Liver (tissue), 9 donors: ENCODE results near the gene TRAPPC5. TPM values are rescaled to one million over a fixed set of nuclear protein-coding genes. Genes with fewer than 3 reads are reported as not detected.

ENCODE experiments used
- DNase-seq: peaks from one replicate; pipeline ENCODE4 v3.0.0-alpha.2; 2017; ENCODE audit warnings: low spot score
- H3K27ac ChIP-seq, 2 donors: one replicate each; pipeline ENCODE4 v1.7.0; 2013; ENCODE audit warnings: inconsistent platforms in 2 of 2, low read length in 2 of 2, control low read depth in 1 of 2, low read depth in 1 of 2, mild to moderate bottlenecking in 1 of 2
- H3K27me3 ChIP-seq, 4 donors: one replicate each; pipeline versions ENCODE4 v1.6.1 to v1.7.0; 2013; ENCODE audit warnings: low read length in 3 of 4, inconsistent platforms in 1 of 4, mild to moderate bottlenecking in 1 of 4, moderate library complexity in 1 of 4; ENCODE audit not compliant: control insufficient read depth in 4 of 4, insufficient read depth in 4 of 4
- H3K36me3 ChIP-seq, 4 donors: one replicate each; pipeline versions ENCODE4 v1.6.1 to v1.7.0; 2013; ENCODE audit warnings: low read length in 3 of 4, mild to moderate bottlenecking in 3 of 4, low read depth in 1 of 4, moderate library complexity in 1 of 4; ENCODE audit not compliant: control insufficient read depth in 4 of 4, insufficient read depth in 3 of 4
- H3K4me1 ChIP-seq, 4 donors: one replicate each; pipeline versions ENCODE4 v1.6.1 to v1.7.0; 2013; ENCODE audit warnings: low read length in 3 of 4, mild to moderate bottlenecking in 3 of 4, moderate library complexity in 1 of 4; ENCODE audit not compliant: control insufficient read depth in 4 of 4, insufficient read depth in 4 of 4
- H3K4me3 ChIP-seq, 3 donors: one replicate each; pipeline versions ENCODE4 v1.6.1 to v1.7.0; 2013; ENCODE audit warnings: low read length in 3 of 3, control low read depth in 1 of 3, low read depth in 1 of 3, mild to moderate bottlenecking in 1 of 3
- H3K9ac ChIP-seq, 2 donors: one replicate each; pipeline ENCODE4 v1.7.0; 2013; ENCODE audit warnings: low read length in 2 of 2, mild to moderate bottlenecking in 2 of 2, moderate library complexity in 2 of 2, control low read depth in 1 of 2, low read depth in 1 of 2
- H3K9me3 ChIP-seq, 4 donors: one replicate each; pipeline versions ENCODE4 v1.6.1 to v1.7.0; 2013; ENCODE audit warnings: low read length in 3 of 4; ENCODE audit not compliant: control insufficient read depth in 4 of 4
- ATF3 ChIP-seq: IDR thresholded peaks from 2 replicates; pipeline ENCODE4 v1.6.1; 2016; ENCODE audit warnings: antibody characterized with exemption
- EGR1 ChIP-seq, 2 donors: IDR thresholded peaks; 2 replicates each; pipeline ENCODE4 v1.6.1; 2016 to 2018; ENCODE audit warnings: antibody characterized with exemption in 2 of 2, low read depth in 2 of 2
- FOXA2 ChIP-seq: IDR thresholded peaks from 2 replicates; pipeline ENCODE4 v1.6.1; 2016; ENCODE audit warnings: antibody characterized with exemption
- GABPA ChIP-seq, 2 donors: IDR thresholded peaks in 1 of 2; conservative IDR thresholded peaks in 1 of 2; 2 replicates each; pipeline ENCODE4 v1.6.1; 2016; ENCODE audit warnings: antibody characterized with exemption in 2 of 2, mild to moderate bottlenecking in 1 of 2, moderate library complexity in 1 of 2
- NR2F2 ChIP-seq: IDR thresholded peaks from 2 replicates; pipeline ENCODE4 v1.6.1; 2016; ENCODE audit warnings: antibody characterized with exemption
- RAD21 ChIP-seq, 2 donors: IDR thresholded peaks; 2 replicates each; pipeline ENCODE4 v1.6.1; 2016; ENCODE audit warnings: antibody characterized with exemption in 2 of 2, mild to moderate bottlenecking in 2 of 2
- REST ChIP-seq: IDR thresholded peaks from 2 replicates; pipeline ENCODE4 v1.6.1; 2016; ENCODE audit warnings: antibody characterized with exemption, mild to moderate bottlenecking
- TAF1 ChIP-seq: conservative IDR thresholded peaks from 2 replicates; pipeline ENCODE4 v1.6.1; 2016; ENCODE audit warnings: antibody characterized with exemption, mild to moderate bottlenecking
- WGBS: extraction: QIAGEN DNeasy Blood & Tissue Kit; methylation state at CpG from one replicate; pipeline ENCODE4 v1.1.7; 2013; 5-methylcytosine and 5-hydroxymethylcytosine counted together
- polyA plus RNA-seq, 2 donors: library from polyadenylated mRNA; stranded (reverse) in 1 of 2; unstranded in 1 of 2; fragments of 200-250 nt in 1 of 2; fragments of >200 nt in 1 of 2; fragmentation: Nextera tagmentation in 1 of 2; extraction: Ambion mirVana in 1 of 2; gene quantifications; one replicate each; pipeline versions ENCODE4 v1.2.1 to v1.2.3, GENCODE V29; 2013 to 2015
- total RNA-seq, 2 donors: library from RNA; depleted of rRNA; stranded (reverse); fragments of >200 nt; gene quantifications; one replicate each; pipeline ENCODE4 v1.2.3, GENCODE V29; 2014
- donor health status: healthy.
- donor health status: healthy.
- donor health status: healthy.
- donor health status: healthy.
- donor health status: healthy.

The TRAPPC5 gene
- total and polyA plus RNA-seq, 4 donors = 22.5 to 130 (median 55.2) TPM

- Histone ChIP-seq H3K4me3 (peak overlapping the region in 2 of 3 donors; percentile 77 to 79), H3K27ac (peak overlapping the region; percentile 48 to 62), H3K4me1 (peaks cover 1 to 25% (median 15%) of the 10 kb centered on the region in 4 donors), H3K27me3 (no peaks in the 10 kb centered on the region), H3K9me3 (no peaks in the 10 kb centered on the region), H3K36me3 (no peaks in the 10 kb centered on the region), H3K9ac (peak overlapping the region; percentile 60 to 78)
- peak; percentile 66 for DNase-seq
- TF ChIP-seq FOXA2 (no peak), GABPA (IDR thresholded peaks at IDR 0.05 in 1 of 2, conservative IDR thresholded peaks at IDR 0.05 in 1 of 2) (peak in 1 of 2 donors; percentile 37)
- WGBS = 46% methylated on average over 30 of the region's 30 CpGs
Measured at GRCh38 chr19:7637374-7638256, 43.0 kb upstream of the TRAPPC5 start.

GRCh38 chr19:7638802-7639465 is 41.7 kb upstream of the TRAPPC5 start:
- Histone ChIP-seq H3K9me3 (no peaks in the 10 kb centered on the region), H3K9ac (no peak overlapping the region), H3K4me1 (peaks cover 1 to 25% (median 15%) of the 10 kb centered on the region in 4 donors), H3K36me3 (no peaks in the 10 kb centered on the region), H3K27ac (no peak overlapping the region), H3K4me3 (no peak overlapping the region), H3K27me3 (no peaks in the 10 kb centered on the region)
- 90% methylated on average over 12 of the region's 12 CpGs for WGBS
- no peak for DNase-seq
- TF ChIP-seq EGR1 (IDR thresholded peaks at IDR 0.05; ENCODE audit: low read depth in 2 of 2) (no peak), FOXA2 (no peak), TAF1 (no peak), RAD21 (IDR thresholded peaks at IDR 0.05) (no peak), NR2F2 (no peak), REST (no peak), ATF3 (no peak)

- Histone ChIP-seq H3K36me3 (peaks cover 0 to 3% (median 0%) of the 10 kb centered on the region in 4 donors), H3K9ac (no peak overlapping the region), H3K9me3 (no peaks in the 10 kb centered on the region), H3K27me3 (no peaks in the 10 kb centered on the region), H3K4me1 (peaks cover 1 to 25% (median 15%) of the 10 kb centered on the region in 4 donors), H3K4me3 (no peak overlapping the region), H3K27ac (no peak overlapping the region)
- no peak for DNase-seq
- 97% methylated on average over 13 of the region's 13 CpGs for WGBS
- TF ChIP-seq EGR1 (IDR thresholded peaks at IDR 0.05; ENCODE audit: low read depth in 2 of 2) = no peak
Measured at GRCh38 chr19:7639863-7640348, 40.7 kb upstream of the TRAPPC5 start.
